Measurements from ENCODE around the gene ST14. TPM values are rescaled to one million over a fixed set of nuclear protein-coding genes. Genes with fewer than 3 reads are reported as not detected.

The ST14 gene
- total and polyA plus RNA-seq, 2 donors (not counting 1 experiment from before 2014, with no cell fraction given), result 36.2 to 52.2 TPM

GRCh38 chr11:130136107-130136506 is 23.5 kb upstream of the ST14 start:
- CTCF ChIA-PET, result interaction anchor here (1.0 to 9.4 kb wide), 6 partner anchors 9 to 215 kb away, joined by 3 to 339 read pairs (median 26); no protein-coding TSS in a partner anchor
- H3K27me3 ChIP-seq (replicated peaks in 1 of 4; ENCODE audit: control extremely low read depth in 1 of 4, control insufficient read depth in 3 of 4, insufficient read depth in 4 of 4, low read length in 3 of 4), result no peaks in the 10 kb centered on the region
- no peak overlapping the region for H3K4me3 ChIP-seq (ENCODE audit: control extremely low read depth in 1 of 5, extremely low read depth in 1 of 5, insufficient read depth in 1 of 5, low read depth in 2 of 5, low read length in 4 of 5)
- Mint-ChIP-seq H3K4me3 (no peak overlapping the region), H3K27me3 (no peaks in the 10 kb centered on the region), H3K4me1 (peaks cover 14% of the 10 kb centered on the region), H3K9me3 (ENCODE audit: insufficient read depth) (no peaks in the 10 kb centered on the region), H3K27ac (no peak overlapping the region)
- DNase-seq, result no peak
- no peak overlapping the region for H3K4me2 ChIP-seq (replicated peaks; ENCODE audit: low read depth, low read length, poor library complexity, severe bottlenecking)
- intact Hi-C loops (cut with micrococcal nuclease), result no loop called here
- TF ChIP-seq EZH2 (IDR thresholded peaks at IDR 0.05; ENCODE audit: borderline replicate concordance, insufficient read depth, low read depth, low read length, poor library complexity, severe bottlenecking), result no peak
- TF ChIP-seq, protein P1, sequence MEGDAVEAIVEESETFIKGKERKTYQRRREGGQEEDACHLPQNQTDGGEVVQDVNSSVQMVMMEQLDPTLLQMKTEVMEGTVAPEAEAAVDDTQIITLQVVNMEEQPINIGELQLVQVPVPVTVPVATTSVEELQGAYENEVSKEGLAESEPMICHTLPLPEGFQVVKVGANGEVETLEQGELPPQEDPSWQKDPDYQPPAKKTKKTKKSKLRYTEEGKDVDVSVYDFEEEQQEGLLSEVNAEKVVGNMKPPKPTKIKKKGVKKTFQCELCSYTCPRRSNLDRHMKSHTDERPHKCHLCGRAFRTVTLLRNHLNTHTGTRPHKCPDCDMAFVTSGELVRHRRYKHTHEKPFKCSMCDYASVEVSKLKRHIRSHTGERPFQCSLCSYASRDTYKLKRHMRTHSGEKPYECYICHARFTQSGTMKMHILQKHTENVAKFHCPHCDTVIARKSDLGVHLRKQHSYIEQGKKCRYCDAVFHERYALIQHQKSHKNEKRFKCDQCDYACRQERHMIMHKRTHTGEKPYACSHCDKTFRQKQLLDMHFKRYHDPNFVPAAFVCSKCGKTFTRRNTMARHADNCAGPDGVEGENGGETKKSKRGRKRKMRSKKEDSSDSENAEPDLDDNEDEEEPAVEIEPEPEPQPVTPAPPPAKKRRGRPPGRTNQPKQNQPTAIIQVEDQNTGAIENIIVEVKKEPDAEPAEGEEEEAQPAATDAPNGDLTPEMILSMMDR (IDR thresholded peaks at IDR 0.05), result no peak
- no peak overlapping the region for H3K27ac ChIP-seq (ENCODE audit: low read length in 2 of 2)
- H3K36me3 ChIP-seq (replicated peaks in 1 of 2; ENCODE audit: control extremely low read depth in 1 of 2, control insufficient read depth in 1 of 2, extremely low read depth in 1 of 2, insufficient read depth in 2 of 2, low read length in 1 of 2), result peaks cover 6 to 58% of the 10 kb centered on the region in 2 experiments
- 96% methylated on average over 5 of the region's 7 CpGs for WGBS (ENCODE audit: insufficient coverage)
- POLR2A ChIA-PET, result no interaction called here
- no peak overlapping the region for H2AFZ ChIP-seq (ENCODE audit: insufficient read depth, low read depth, low read length, poor library complexity, severe bottlenecking)
- peaks cover 20% of the 10 kb centered on the region for H3K79me2 ChIP-seq (ENCODE audit: control insufficient read depth, insufficient read depth, low read length)
- H3K9ac ChIP-seq (ENCODE audit: low read length), result no peak overlapping the region
- peaks cover 0 to 9% of the 10 kb centered on the region in 2 donors for H3K4me1 ChIP-seq (ENCODE audit: control insufficient read depth in 2 of 2, insufficient read depth in 2 of 2, low read length in 2 of 2)
- ATAC-seq (ENCODE audit: low read depth), result no peak
- H3K9me3 ChIP-seq (ENCODE audit: control extremely low read depth in 1 of 3, control insufficient read depth in 2 of 3, insufficient read depth in 1 of 3, low read length in 2 of 3), result no peaks in the 10 kb centered on the region
- peaks cover 53% of the 10 kb centered on the region for H4K20me1 ChIP-seq (ENCODE audit: control insufficient read depth, insufficient read depth, low read length, poor library complexity, severe bottlenecking)

DNA sequence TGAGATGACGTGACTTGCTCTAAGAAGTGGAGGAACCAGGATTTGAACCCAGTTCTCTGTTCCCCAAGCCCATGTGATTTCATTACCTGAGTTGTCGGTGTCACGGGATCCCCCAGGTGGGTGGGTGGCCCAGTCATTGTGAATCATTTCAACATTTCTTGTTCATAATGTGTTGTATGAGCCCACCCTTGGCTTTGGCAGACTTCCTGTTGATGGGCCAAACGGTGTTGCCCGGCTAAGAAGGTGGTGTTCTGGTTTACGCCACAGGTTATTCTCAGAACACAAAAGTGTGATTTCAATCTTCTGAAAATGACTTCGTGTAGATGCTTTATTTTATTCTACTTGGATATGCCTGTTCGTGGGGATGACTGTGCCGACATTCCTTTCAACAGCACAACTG is 21.6 kb upstream of the ST14 start:
- intact Hi-C loops (cut with micrococcal nuclease), result no loop called here
- H3K4me1 Mint-ChIP-seq, result peaks cover 7% of the 10 kb centered on the region
- 75% methylated on average over 4 of the region's 9 CpGs for WGBS (ENCODE audit: insufficient coverage)
- Histone ChIP-seq H3K27me3 (replicated peaks in 1 of 4; ENCODE audit: control extremely low read depth in 1 of 4, control insufficient read depth in 3 of 4, insufficient read depth in 4 of 4, low read length in 3 of 4) (no peaks in the 10 kb centered on the region), H3K4me1 (ENCODE audit: control insufficient read depth in 2 of 2, insufficient read depth in 2 of 2, low read length in 2 of 2) (peaks cover 0 to 6% of the 10 kb centered on the region in 2 donors), H3K36me3 (replicated peaks in 1 of 2; ENCODE audit: control extremely low read depth in 1 of 2, control insufficient read depth in 1 of 2, extremely low read depth in 1 of 2, insufficient read depth in 2 of 2, low read length in 1 of 2) (peaks cover 6 to 66% of the 10 kb centered on the region in 2 experiments), H3K79me2 (ENCODE audit: control insufficient read depth, insufficient read depth, low read length) (peaks cover 18% of the 10 kb centered on the region), H3K9me3 (ENCODE audit: control extremely low read depth in 1 of 3, control insufficient read depth in 2 of 3, insufficient read depth in 1 of 3, low read length in 2 of 3) (no peaks in the 10 kb centered on the region), H3K27ac (ENCODE audit: low read length in 2 of 2) (no peak overlapping the region), H3K4me3 (ENCODE audit: control extremely low read depth in 1 of 5, extremely low read depth in 1 of 5, insufficient read depth in 1 of 5, low read depth in 2 of 5, low read length in 4 of 5) (no peak overlapping the region), H3K4me2 (replicated peaks; ENCODE audit: low read depth, low read length, poor library complexity, severe bottlenecking) (no peak overlapping the region), H4K20me1 (ENCODE audit: control insufficient read depth, insufficient read depth, low read length, poor library complexity, severe bottlenecking) (peaks cover 48% of the 10 kb centered on the region), H3K9ac (ENCODE audit: low read length) (no peak overlapping the region), H2AFZ (ENCODE audit: insufficient read depth, low read depth, low read length, poor library complexity, severe bottlenecking) (no peak overlapping the region)
- no peak overlapping the region for H3K4me3 Mint-ChIP-seq
- ChIA-PET CTCF (interaction anchor here (2.6 to 9.1 kb wide), 2 partner anchors 7 to 146 kb away, joined by 6 to 47 read pairs; no protein-coding TSS in a partner anchor), POLR2A (no interaction called here)
- no peak for TF ChIP-seq EZH2 (IDR thresholded peaks at IDR 0.05; ENCODE audit: borderline replicate concordance, insufficient read depth, low read depth, low read length, poor library complexity, severe bottlenecking)
- TF ChIP-seq, protein P1 (IDR thresholded peaks at IDR 0.05), result no peak
- DNase-seq (no peak), ATAC-seq (ENCODE audit: low read depth) (no peak)
- H3K27me3 Mint-ChIP-seq, result no peaks in the 10 kb centered on the region
- H3K9me3 Mint-ChIP-seq (ENCODE audit: insufficient read depth), result no peaks in the 10 kb centered on the region
- H3K27ac Mint-ChIP-seq, result no peak overlapping the region
